ENCODE data around the gene SPIRE2. TPM values are rescaled to one million over a fixed set of nuclear protein-coding genes. Genes with fewer than 3 reads are reported as not detected.
A peak's percentile ranks its signal among the peaks of the same experiment; 100 is the strongest.

Gene SPIRE2
- total and polyA plus RNA-seq, 9 of the 15 experiments (the other 6 are each of a cell fraction or from before 2014, with no cell fraction given): 0.70 to 7.5 (median 4.6) TPM

GRCh38 chr16:89873109-89873971 is 45.1 kb downstream of the SPIRE2 start, which contains the start of gene TCF25 (continued):
- peak; percentile 99 for TF ChIP-seq MGA (IDR thresholded peaks at IDR 0.05)
- no peak for TF ChIP-seq ZNF311 (CRISPR knock-in tag; IDR thresholded peaks at IDR 0.05)
- TF ChIP-seq ZNF79 (CRISPR knock-in tag; IDR thresholded peaks at IDR 0.05; ENCODE audit: low read depth): no peak
- TF ChIP-seq HBP1 (CRISPR knock-in tag; IDR thresholded peaks at IDR 0.05): no peak
- peak; percentile 80; the same call in 1 of the 2 replicates for TF ChIP-seq HDAC8 (tag; IDR thresholded peaks at IDR 0.05)
- TF ChIP-seq ATF7 (IDR thresholded peaks at IDR 0.05): peak; percentile 45; the same call in 1 of the 2 replicates
- no peak for TF ChIP-seq SMARCA5 (IDR thresholded peaks at IDR 0.05)
- TF ChIP-seq HNRNPH1 (optimal IDR thresholded peaks at IDR 0.05; ENCODE audit: low read depth, low read length): no peak
- no peak for TF ChIP-seq TAF15 (IDR thresholded peaks at IDR 0.05; ENCODE audit: low read depth, low read length)
- TF ChIP-seq MTA3 (IDR thresholded peaks at IDR 0.05; ENCODE audit: borderline replicate concordance): no peak
- no peak for TF ChIP-seq KLF6 (CRISPR knock-in tag; IDR thresholded peaks at IDR 0.05; ENCODE audit: borderline replicate concordance)
- TF ChIP-seq NFATC3 (IDR thresholded peaks at IDR 0.05): no peak
- peak in 1 of 2 experiments; percentile 48; a peak in 2 of 4 replicates for TF ChIP-seq TRIM24 (IDR thresholded peaks at IDR 0.05)
- TF ChIP-seq POU5F1 (IDR thresholded peaks at IDR 0.05; ENCODE audit: borderline replicate concordance, low read depth, low read length, partially characterized antibody): no peak
- no peak for TF ChIP-seq ZKSCAN8 (CRISPR knock-in tag; IDR thresholded peaks at IDR 0.05)

Measured in K562 (cell line).